Measurements from ENCODE around the gene DPP6.

DPP6 gene

GRCh38 chr7:154775681-154776080 lies 723.5 kb downstream of the DPP6 start:
- no peak overlapping the region for H3K4me3 ChIP-seq (replicated peaks; ENCODE audit: low read depth, low read length)
- TF ChIP-seq, protein P1, sequence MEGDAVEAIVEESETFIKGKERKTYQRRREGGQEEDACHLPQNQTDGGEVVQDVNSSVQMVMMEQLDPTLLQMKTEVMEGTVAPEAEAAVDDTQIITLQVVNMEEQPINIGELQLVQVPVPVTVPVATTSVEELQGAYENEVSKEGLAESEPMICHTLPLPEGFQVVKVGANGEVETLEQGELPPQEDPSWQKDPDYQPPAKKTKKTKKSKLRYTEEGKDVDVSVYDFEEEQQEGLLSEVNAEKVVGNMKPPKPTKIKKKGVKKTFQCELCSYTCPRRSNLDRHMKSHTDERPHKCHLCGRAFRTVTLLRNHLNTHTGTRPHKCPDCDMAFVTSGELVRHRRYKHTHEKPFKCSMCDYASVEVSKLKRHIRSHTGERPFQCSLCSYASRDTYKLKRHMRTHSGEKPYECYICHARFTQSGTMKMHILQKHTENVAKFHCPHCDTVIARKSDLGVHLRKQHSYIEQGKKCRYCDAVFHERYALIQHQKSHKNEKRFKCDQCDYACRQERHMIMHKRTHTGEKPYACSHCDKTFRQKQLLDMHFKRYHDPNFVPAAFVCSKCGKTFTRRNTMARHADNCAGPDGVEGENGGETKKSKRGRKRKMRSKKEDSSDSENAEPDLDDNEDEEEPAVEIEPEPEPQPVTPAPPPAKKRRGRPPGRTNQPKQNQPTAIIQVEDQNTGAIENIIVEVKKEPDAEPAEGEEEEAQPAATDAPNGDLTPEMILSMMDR (IDR thresholded peaks at IDR 0.05; ENCODE audit: low read depth, low read length, missing control alignments): no peak
- no peak for DNase-seq (ENCODE audit: extremely low read depth, low read depth)

DNA sequence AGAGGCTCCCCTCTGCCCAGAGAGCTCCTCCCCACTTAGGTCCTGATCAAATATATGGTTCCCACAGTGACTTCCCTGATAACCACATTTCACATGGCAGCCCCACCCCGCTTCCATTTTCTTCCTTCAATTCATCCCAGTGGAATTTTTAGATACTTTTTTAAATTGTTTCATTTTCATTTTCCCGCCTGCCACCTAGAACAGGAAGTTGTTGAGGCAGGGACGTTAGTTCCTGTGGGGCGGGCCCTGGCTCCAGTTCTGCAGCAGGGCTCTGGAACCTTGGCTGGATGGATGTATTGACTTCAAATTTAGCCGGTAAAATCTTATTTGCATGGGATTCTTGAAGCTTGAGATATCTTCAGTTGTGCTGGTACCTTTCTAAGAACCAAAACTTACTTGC lies 724.2 kb downstream of the DPP6 start:
- no peak overlapping the region for H3K4me3 ChIP-seq (replicated peaks; ENCODE audit: low read depth, low read length)
- no peak for DNase-seq (ENCODE audit: extremely low read depth, low read depth)
- TF ChIP-seq, protein P1 (IDR thresholded peaks at IDR 0.05; ENCODE audit: low read depth, low read length, missing control alignments): no peak

DNA sequence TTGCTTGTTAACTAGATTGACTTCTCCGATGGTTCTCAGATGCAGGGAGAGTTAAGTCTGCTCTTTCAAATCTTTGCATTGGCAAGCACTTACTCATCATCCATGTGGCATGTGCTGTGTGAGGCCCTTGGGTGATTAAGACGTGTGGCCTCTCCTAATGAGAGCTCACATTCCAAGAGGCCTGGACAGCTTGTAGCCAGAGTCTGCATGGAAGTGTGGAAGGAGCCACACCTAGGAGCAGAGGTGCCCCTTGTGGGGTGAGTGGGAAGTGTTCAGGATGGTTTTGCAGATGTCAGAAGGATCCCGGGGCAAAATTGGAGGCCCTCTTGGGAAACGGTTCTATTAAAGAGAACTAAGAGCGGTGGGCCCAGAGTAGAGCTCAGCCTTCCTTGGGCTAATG lies 724.8 kb downstream of the DPP6 start:
- TF ChIP-seq, protein P1 (IDR thresholded peaks at IDR 0.05; ENCODE audit: low read depth, low read length, missing control alignments): no peak
- H3K4me3 ChIP-seq (replicated peaks; ENCODE audit: low read depth, low read length): no peak overlapping the region
- no peak for DNase-seq (ENCODE audit: extremely low read depth, low read depth)

GRCh38 chr7:154777489-154777888 lies 725.3 kb downstream of the DPP6 start:
- DNase-seq (ENCODE audit: extremely low read depth, low read depth): no peak
- H3K4me3 ChIP-seq (replicated peaks; ENCODE audit: low read depth, low read length): no peak overlapping the region
- TF ChIP-seq, protein P1 (IDR thresholded peaks at IDR 0.05; ENCODE audit: low read depth, low read length, missing control alignments): no peak

DNA sequence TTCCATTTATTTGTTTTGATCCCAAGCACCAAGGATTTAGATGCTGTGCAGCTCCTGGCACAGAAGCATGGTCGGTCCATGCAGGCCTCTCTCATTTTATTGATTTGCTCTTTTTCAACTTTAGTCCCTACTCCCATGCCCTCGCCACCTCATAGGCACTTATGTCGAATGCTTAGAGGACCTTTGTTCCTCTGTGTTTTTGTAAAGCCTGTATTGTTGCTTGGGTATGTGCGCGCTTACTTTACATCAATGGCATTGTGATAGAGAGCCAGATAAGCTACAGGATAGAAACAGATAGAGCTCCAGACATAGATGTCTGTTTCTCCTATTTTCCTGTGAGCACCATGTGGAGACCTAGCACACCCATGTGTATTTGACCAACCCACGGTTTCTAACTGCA lies 725.7 kb downstream of the DPP6 start:
- TF ChIP-seq, protein P1 (IDR thresholded peaks at IDR 0.05; ENCODE audit: low read depth, low read length, missing control alignments): no peak
- H3K4me3 ChIP-seq (replicated peaks; ENCODE audit: low read depth, low read length): no peak overlapping the region
- no peak for DNase-seq (ENCODE audit: extremely low read depth, low read depth)

DNA sequence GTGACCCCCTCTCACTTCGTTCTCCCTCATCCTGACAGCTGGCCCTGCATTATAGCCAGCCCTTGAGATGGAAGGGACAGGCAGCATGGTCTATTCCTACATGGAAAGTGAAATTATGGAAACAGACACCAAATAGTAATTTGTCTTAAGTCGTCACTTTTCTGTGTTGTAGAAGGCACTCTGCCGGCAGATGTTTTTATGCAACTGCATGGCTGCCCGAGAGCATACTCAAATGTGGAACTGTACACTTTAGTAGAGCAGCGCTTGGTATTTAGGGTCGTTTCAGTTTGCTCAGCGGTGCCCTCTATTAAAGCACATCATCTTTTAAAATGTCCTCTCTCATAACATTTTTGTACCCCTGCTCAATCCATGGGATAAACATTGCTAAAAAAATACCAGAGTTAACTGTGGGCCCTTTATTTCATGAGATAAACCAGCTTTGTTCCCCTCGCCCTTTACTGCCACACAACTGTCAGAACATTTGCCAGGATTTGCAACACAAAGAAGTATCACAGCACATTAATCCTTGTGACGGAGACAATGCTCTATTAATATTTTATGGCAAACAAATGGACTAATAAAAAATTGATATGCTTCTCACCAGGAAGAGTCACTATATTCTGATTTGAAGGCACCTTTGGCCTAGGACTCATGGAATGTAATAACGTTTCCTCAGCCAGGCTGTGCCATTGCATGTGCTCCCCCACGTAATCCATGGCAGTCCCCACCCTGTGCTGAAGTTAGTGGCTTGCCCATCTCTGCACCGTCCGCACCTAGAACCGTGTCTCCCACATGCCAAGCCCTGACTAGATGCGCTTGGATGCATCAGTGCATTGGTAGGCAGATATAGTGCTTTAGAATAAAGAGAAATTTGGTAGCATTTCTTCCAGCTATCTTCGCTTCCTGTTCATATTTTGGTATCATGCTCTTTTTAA lies 729.4 kb downstream of the DPP6 start:
- TF ChIP-seq, protein P1 (IDR thresholded peaks at IDR 0.05; ENCODE audit: low read depth, low read length, missing control alignments): no peak
- no peak for DNase-seq (ENCODE audit: extremely low read depth, low read depth)
- no peak overlapping the region for H3K4me3 ChIP-seq (replicated peaks; ENCODE audit: low read depth, low read length)
